Panc1 (cell line): ENCODE data around the gene ATP5F1D. TPM values are rescaled to one million over a fixed set of nuclear protein-coding genes. Genes with fewer than 3 reads are reported as not detected.

Experiments
- ATAC-seq: fragments of 200-7000 bp; cut with Tn5 transposase; 2 replicates; pipeline ENCODE4 v1.9.1; 2020; ENCODE audit warnings: mild to moderate bottlenecking, moderate library complexity
- BruUV-seq: library from RNA; stranded (reverse); fragments of 400-500 nt; replicated peaks from 2 replicates; lab custom pipeline; 2021; lab: Mats Ljungman, UMichigan
- CTCF ChIA-PET: fragments of 300-600 bp; sonication (Branson Sonifier 250); formaldehyde crosslinking; loops from one replicate; lab custom pipeline; 2022; ENCODE audit warnings: antibody characterized with exemption; lab: Charles Lee
- POLR2A ChIA-PET: fragments of 300-600 bp; sonication (Branson Sonifier 250); formaldehyde crosslinking; loops from one replicate; lab custom pipeline; 2022; ENCODE audit warnings: antibody characterized with exemption; lab: Charles Lee
- DNase-seq: peaks from one replicate; pipeline ENCODE4 v3.0.0-alpha.2; 2010; ENCODE audit warnings: low read depth, low spot score
- H3K27ac ChIP-seq: 2 replicates; pipeline ENCODE4 v1.5.1; 2011; ENCODE audit warnings: mild to moderate bottlenecking, low read length, inconsistent platforms
- H3K27me3 ChIP-seq: fragments of 200-500 bp; sonication (Bioruptor generic); 2 replicates; pipeline ENCODE4 v1.6.0; 2014; ENCODE audit warnings: low read length, inconsistent platforms; ENCODE audit not compliant: control insufficient read depth, insufficient read depth
- H3K36me3 ChIP-seq: fragments of 200-500 bp; sonication (Bioruptor generic); 2 replicates; pipeline ENCODE4 v1.5.1; 2014; ENCODE audit warnings: inconsistent platforms, mild to moderate bottlenecking, low read length, moderate library complexity; ENCODE audit not compliant: control insufficient read depth, insufficient read depth
- H3K4me1 ChIP-seq: 2 replicates; pipeline ENCODE4 v1.5.1; 2011; ENCODE audit warnings: inconsistent platforms, mild to moderate bottlenecking, low read length, moderate library complexity; ENCODE audit not compliant: control insufficient read depth, insufficient read depth
- H3K4me3 ChIP-seq, 2 experiments: 2 replicates each; pipeline ENCODE4 v1.5.1; 2011 to 2012; ENCODE audit warnings: low read depth in 2 of 2, low read length in 2 of 2, mild to moderate bottlenecking in 2 of 2, inconsistent platforms in 1 of 2, moderate library complexity in 1 of 2
- H3K9me3 ChIP-seq: fragments of 200-500 bp; sonication (Bioruptor generic); 2 replicates; pipeline ENCODE4 v1.5.1; 2014; ENCODE audit warnings: low read depth, mild to moderate bottlenecking, inconsistent platforms, low read length, moderate library complexity; ENCODE audit not compliant: control insufficient read depth, insufficient read depth
- CTCF ChIP-seq: fragments of 450-650 bp; IDR thresholded peaks from 2 replicates; pipeline ENCODE4 v1.5.1; 2017; ENCODE audit warnings: mild to moderate bottlenecking
- POLR2AphosphoS5 ChIP-seq: IDR thresholded peaks from 2 replicates; pipeline ENCODE4 v1.6.1; 2012; ENCODE audit warnings: mild to moderate bottlenecking, low read depth, low read length, moderate library complexity
- SIN3A ChIP-seq: IDR thresholded peaks from 2 replicates; pipeline ENCODE4 v1.6.1; 2012; ENCODE audit warnings: low read depth, mild to moderate bottlenecking, low read length, moderate library complexity, borderline replicate concordance; ENCODE audit not compliant: insufficient read depth
- TCF7L2 ChIP-seq: IDR thresholded peaks from 2 replicates; pipeline ENCODE4 v1.6.1; 2011; ENCODE audit warnings: mild to moderate bottlenecking, low read depth, low read length, inconsistent platforms
- in situ Hi-C: cut with HindIII; loops from 2 replicates; pipeline ENCODE4 v1.10.0; 2016; ENCODE audit warnings: low sequenced_read_pairs, low pct_unique_long_range_greater_than_20kb
- intact Hi-C: fragments of 100-400 bp; cut with micrococcal nuclease; formaldehyde crosslinking; loops from one replicate; pipeline ENCODE4 v1.10.0; 2022; ENCODE audit not compliant: unreplicated experiment
- total RNA-seq: library from RNA; stranded (reverse); gene quantifications from one replicate; pipeline ENCODE4 v1.2.1, GENCODE V29; 2021; ENCODE audit not compliant: unreplicated experiment
- TF ChIP-seq, protein P1 (sequence below), 2 experiments: IDR thresholded peaks; 2 replicates each; pipeline ENCODE4 v1.6.1; 2011 to 2012; ENCODE audit warnings: low read depth in 2 of 2, control low read depth in 1 of 2, low read length in 1 of 2, mild to moderate bottlenecking in 1 of 2, moderate library complexity in 1 of 2; ENCODE audit not compliant: insufficient read depth in 1 of 2

The ATP5F1D gene
- total RNA-seq, 1 experiment from 2014 or later, result 218 TPM

DNA sequence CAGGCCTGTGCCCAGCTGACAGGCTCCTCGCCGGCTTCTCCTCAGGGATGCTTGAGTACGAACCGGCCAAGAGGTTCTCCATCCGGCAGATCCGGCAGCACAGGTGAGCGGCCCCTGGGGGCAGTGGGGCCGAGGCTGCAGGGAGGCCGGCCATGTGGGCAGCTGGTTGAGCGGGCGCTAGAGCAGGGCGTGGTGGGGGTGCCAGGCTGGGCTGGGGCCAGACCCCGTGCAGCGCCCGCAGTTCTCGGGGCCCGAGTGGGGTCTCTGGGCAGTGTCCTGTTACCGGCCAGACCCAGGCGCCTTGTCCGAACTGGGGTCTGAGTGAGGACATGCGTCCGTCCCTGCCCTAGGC lies 19.7 kb upstream of the ATP5F1D start:
- no peaks in the 10 kb centered on the region for H3K27me3 ChIP-seq
- in situ Hi-C loops, result no loop called here
- no peak overlapping the region for H3K4me3 ChIP-seq
- ChIA-PET CTCF (interaction anchor here (0.6 kb wide), 1 partner anchor 44 kb away, joined by 3 read pairs; no protein-coding TSS in a partner anchor), POLR2A (no interaction called here)
- no peaks in the 10 kb centered on the region for H3K36me3 ChIP-seq
- no peak for ATAC-seq
- H3K9me3 ChIP-seq, result no peaks in the 10 kb centered on the region
- BruUV-seq, result no TSS peak
- TF ChIP-seq TCF7L2 (no peak), SIN3A (no peak), POLR2AphosphoS5 (no peak), CTCF (no peak)
- TF ChIP-seq, protein P1, sequence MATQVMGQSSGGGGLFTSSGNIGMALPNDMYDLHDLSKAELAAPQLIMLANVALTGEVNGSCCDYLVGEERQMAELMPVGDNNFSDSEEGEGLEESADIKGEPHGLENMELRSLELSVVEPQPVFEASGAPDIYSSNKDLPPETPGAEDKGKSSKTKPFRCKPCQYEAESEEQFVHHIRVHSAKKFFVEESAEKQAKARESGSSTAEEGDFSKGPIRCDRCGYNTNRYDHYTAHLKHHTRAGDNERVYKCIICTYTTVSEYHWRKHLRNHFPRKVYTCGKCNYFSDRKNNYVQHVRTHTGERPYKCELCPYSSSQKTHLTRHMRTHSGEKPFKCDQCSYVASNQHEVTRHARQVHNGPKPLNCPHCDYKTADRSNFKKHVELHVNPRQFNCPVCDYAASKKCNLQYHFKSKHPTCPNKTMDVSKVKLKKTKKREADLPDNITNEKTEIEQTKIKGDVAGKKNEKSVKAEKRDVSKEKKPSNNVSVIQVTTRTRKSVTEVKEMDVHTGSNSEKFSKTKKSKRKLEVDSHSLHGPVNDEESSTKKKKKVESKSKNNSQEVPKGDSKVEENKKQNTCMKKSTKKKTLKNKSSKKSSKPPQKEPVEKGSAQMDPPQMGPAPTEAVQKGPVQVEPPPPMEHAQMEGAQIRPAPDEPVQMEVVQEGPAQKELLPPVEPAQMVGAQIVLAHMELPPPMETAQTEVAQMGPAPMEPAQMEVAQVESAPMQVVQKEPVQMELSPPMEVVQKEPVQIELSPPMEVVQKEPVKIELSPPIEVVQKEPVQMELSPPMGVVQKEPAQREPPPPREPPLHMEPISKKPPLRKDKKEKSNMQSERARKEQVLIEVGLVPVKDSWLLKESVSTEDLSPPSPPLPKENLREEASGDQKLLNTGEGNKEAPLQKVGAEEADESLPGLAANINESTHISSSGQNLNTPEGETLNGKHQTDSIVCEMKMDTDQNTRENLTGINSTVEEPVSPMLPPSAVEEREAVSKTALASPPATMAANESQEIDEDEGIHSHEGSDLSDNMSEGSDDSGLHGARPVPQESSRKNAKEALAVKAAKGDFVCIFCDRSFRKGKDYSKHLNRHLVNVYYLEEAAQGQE (IDR thresholded peaks at IDR 0.05; ENCODE audit: insufficient read depth in 1 of 2, low read depth in 2 of 2, low read length in 1 of 2), result no peak
- peaks cover 4% of the 10 kb centered on the region; the same call in 1 of the 2 replicates for H3K4me1 ChIP-seq
- intact Hi-C loops, result no loop called here
- no peak for DNase-seq
- no peak overlapping the region for H3K27ac ChIP-seq

GRCh38 chr19:1222394-1222793 lies 19.2 kb upstream of the ATP5F1D start:
- TF ChIP-seq CTCF, result no peak
- no peak for TF ChIP-seq SIN3A
- no peak for TF ChIP-seq POLR2AphosphoS5
- TF ChIP-seq, protein P1 (IDR thresholded peaks at IDR 0.05; ENCODE audit: insufficient read depth in 1 of 2, low read depth in 2 of 2, low read length in 1 of 2), result no peak
- TF ChIP-seq TCF7L2, result no peak

More at GRCh38 chr19:1222394-1222793, 19.2 kb upstream of the ATP5F1D start:
- no peak overlapping the region for H3K27ac ChIP-seq
- CTCF ChIA-PET, result interaction anchor here (0.6 kb wide), 2 partner anchors 12 to 44 kb away, joined by 3 to 4 read pairs; no protein-coding TSS in a partner anchor
- BruUV-seq, result no TSS peak
- intact Hi-C loops (no loop called here), in situ Hi-C loops (no loop called here)
- DNase-seq (no peak), ATAC-seq (no peak)
- POLR2A ChIA-PET, result no interaction called here
- no peaks in the 10 kb centered on the region for H3K9me3 ChIP-seq
- peaks cover 3% of the 10 kb centered on the region; the same call in 1 of the 2 replicates for H3K4me1 ChIP-seq
- H3K4me3 ChIP-seq, result no peak overlapping the region
- no peaks in the 10 kb centered on the region for H3K36me3 ChIP-seq
- H3K27me3 ChIP-seq, result no peaks in the 10 kb centered on the region
